ENCODE results near the gene MRPL18. TPM values are rescaled to one million over a fixed set of nuclear protein-coding genes. Genes with fewer than 3 reads are reported as not detected.
A peak's percentile ranks its signal among the peaks of the same experiment; 100 is the strongest.

Gene MRPL18
- total RNA-seq, 4 donors from 2014 or later, result 25.1 to 58.5 (median 35.7) TPM

GRCh38 chr6:159753081-159753872 is 37.0 kb upstream of the MRPL18 start:
- H3K27ac ChIP-seq, result no peak overlapping the region
- DNase-seq, result no peak
- no peak overlapping the region for H3K4me3 ChIP-seq
- H3K36me3 ChIP-seq, result peaks cover 0 to 89% (median 5%) of the 10 kb centered on the region in 3 donors
- H3K27me3 ChIP-seq, result no peaks in the 10 kb centered on the region
- TF ChIP-seq POLR2A (IDR thresholded peaks at IDR 0.05) (no peak), CTCF (IDR thresholded peaks at IDR 0.05) (no peak)
- no peaks in the 10 kb centered on the region for H3K4me1 ChIP-seq
- no peaks in the 10 kb centered on the region for H3K9me3 ChIP-seq

- no peaks in the 10 kb centered on the region for H3K27me3 ChIP-seq
- no peak for DNase-seq
Observed at GRCh38 chr6:159754401-159754800, 35.9 kb upstream of the MRPL18 start.

GRCh38 chr6:159754959-159755914 is 35.0 kb upstream of the MRPL18 start:
- TF ChIP-seq POLR2A (IDR thresholded peaks at IDR 0.05), result no peak
- no peak for TF ChIP-seq CTCF (IDR thresholded peaks at IDR 0.05)
- Histone ChIP-seq H3K4me3 (no peak overlapping the region), H3K4me1 (no peaks in the 10 kb centered on the region), H3K27ac (no peak overlapping the region), H3K9me3 (no peaks in the 10 kb centered on the region), H3K27me3 (no peaks in the 10 kb centered on the region), H3K36me3 (peaks cover 0 to 70% (median 5%) of the 10 kb centered on the region in 3 donors)
- no peak for DNase-seq

More at GRCh38 chr6:159754401-159754800, 35.9 kb upstream of the MRPL18 start:
- Histone ChIP-seq H3K9me3 (no peaks in the 10 kb centered on the region), H3K4me1 (no peaks in the 10 kb centered on the region), H3K4me3 (no peak overlapping the region), H3K27ac (no peak overlapping the region), H3K36me3 (peaks cover 0 to 78% (median 5%) of the 10 kb centered on the region in 3 donors)
- TF ChIP-seq POLR2A (IDR thresholded peaks at IDR 0.05), result no peak
- no peak for TF ChIP-seq CTCF (IDR thresholded peaks at IDR 0.05)

- Histone ChIP-seq H3K27me3 (no peaks in the 10 kb centered on the region), H3K4me3 (no peak overlapping the region), H3K4me1 (peaks cover 0 to 8% (median 0%) of the 10 kb centered on the region in 4 donors), H3K36me3 (peaks cover 0 to 57% (median 4%) of the 10 kb centered on the region in 3 donors), H3K9me3 (no peaks in the 10 kb centered on the region), H3K27ac (no peak overlapping the region)
- TF ChIP-seq CTCF (IDR thresholded peaks at IDR 0.05) (no peak), POLR2A (IDR thresholded peaks at IDR 0.05) (no peak)
- no peak for DNase-seq
Observed at GRCh38 chr6:159756508-159756907, 33.8 kb upstream of the MRPL18 start.

- TF ChIP-seq POLR2A (IDR thresholded peaks at IDR 0.05) (no peak), CTCF (IDR thresholded peaks at IDR 0.05) (peak in 1 of 6 experiments; percentile 13)
- Histone ChIP-seq H3K4me1 (peaks cover 0 to 13% (median 4%) of the 10 kb centered on the region in 4 donors), H3K4me3 (no peak overlapping the region), H3K27me3 (no peaks in the 10 kb centered on the region), H3K27ac (no peak overlapping the region), H3K9me3 (no peaks in the 10 kb centered on the region), H3K36me3 (peaks cover 0 to 39% (median 0%) of the 10 kb centered on the region in 3 donors)
- DNase-seq, result no peak
Observed at GRCh38 chr6:159758031-159759001, 32.0 kb upstream of the MRPL18 start.
